Transverse colon (tissue), 4 donors: ENCODE results near the gene ATF5.

Experiments
- EP300 ChIP-seq: sonication (generic); formaldehyde crosslinking; IDR thresholded peaks from one replicate; pipeline ENCODE4 v1.6.1; 2017; ENCODE audit warnings: antibody characterized with exemption, low read depth
- POLR2A ChIP-seq: fragments of 450-650 bp; IDR thresholded peaks from one replicate; pipeline ENCODE4 v1.6.1; 2016; ENCODE audit warnings: antibody characterized with exemption, mild to moderate bottlenecking, moderate library complexity
- POLR2AphosphoS5 ChIP-seq, 3 donors: sonication (generic); formaldehyde crosslinking; IDR thresholded peaks; one replicate each; pipeline ENCODE4 v1.6.1; 2016; ENCODE audit warnings: antibody characterized with exemption in 3 of 3
- TF ChIP-seq, protein P1 (sequence below), 5 experiments: fragments of 200-600 bp in 3 of 5; fragments of 450-650 bp in 2 of 5; sonication (generic) in 3 of 5; IDR thresholded peaks; 1 replicate in 2 of 5; 2 replicates in 3 of 5; pipeline ENCODE4 v1.5.1; 2016 to 2017; ENCODE audit warnings: antibody characterized with exemption in 5 of 5, inconsistent platforms in 3 of 5, mild to moderate bottlenecking in 2 of 5, moderate library complexity in 1 of 5

DNA sequence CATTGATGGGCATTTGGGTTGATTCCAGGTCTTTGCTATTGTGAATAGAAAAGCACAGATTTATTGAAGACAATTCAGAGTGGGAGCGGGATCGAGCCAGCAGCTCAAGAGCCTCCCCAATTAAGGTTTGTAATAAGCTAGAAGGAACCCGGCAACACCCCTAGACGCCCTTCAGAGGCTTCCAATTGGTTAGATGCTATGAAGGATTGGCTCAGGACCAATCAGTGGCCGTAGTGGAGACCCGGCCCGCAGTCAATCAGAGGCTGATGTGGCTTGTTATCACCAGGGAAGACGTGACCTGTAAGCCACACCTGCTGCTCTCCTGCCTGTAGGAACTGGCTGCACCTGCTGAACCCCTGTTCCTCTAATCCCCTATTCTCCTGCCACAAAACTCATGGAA is 17.4 kb downstream of the ATF5 start:
- TF ChIP-seq EP300 (no peak), POLR2AphosphoS5 (IDR thresholded peaks at IDR 0.05) (no peak), POLR2A (no peak)
- TF ChIP-seq, protein P1, sequence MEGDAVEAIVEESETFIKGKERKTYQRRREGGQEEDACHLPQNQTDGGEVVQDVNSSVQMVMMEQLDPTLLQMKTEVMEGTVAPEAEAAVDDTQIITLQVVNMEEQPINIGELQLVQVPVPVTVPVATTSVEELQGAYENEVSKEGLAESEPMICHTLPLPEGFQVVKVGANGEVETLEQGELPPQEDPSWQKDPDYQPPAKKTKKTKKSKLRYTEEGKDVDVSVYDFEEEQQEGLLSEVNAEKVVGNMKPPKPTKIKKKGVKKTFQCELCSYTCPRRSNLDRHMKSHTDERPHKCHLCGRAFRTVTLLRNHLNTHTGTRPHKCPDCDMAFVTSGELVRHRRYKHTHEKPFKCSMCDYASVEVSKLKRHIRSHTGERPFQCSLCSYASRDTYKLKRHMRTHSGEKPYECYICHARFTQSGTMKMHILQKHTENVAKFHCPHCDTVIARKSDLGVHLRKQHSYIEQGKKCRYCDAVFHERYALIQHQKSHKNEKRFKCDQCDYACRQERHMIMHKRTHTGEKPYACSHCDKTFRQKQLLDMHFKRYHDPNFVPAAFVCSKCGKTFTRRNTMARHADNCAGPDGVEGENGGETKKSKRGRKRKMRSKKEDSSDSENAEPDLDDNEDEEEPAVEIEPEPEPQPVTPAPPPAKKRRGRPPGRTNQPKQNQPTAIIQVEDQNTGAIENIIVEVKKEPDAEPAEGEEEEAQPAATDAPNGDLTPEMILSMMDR (IDR thresholded peaks at IDR 0.05): no peak
